IMR-90 (cell line): ENCODE measurements around the gene ABCA5. TPM values are rescaled to one million over a fixed set of nuclear protein-coding genes. Genes with fewer than 3 reads are reported as not detected.

Source experiments
- ATAC-seq: fragments of 200-7000 bp; cut with Tn5 transposase; 2 replicates; pipeline ENCODE4 v1.9.1; 2020; ENCODE audit warnings: low read depth, mild to moderate bottlenecking, moderate library complexity
- BruUV-seq: library from RNA; stranded (reverse); fragments of 400-500 nt; replicated peaks from 2 replicates; lab custom pipeline; 2021; lab: Mats Ljungman, UMichigan
- CTCF ChIA-PET: fragments of 300-600 bp; formaldehyde crosslinking; extraction: SDS; loops from one replicate; lab custom pipeline; 2021; ENCODE audit warnings: antibody characterized with exemption; lab: Yijun Ruan, JAX
- POLR2A ChIA-PET: fragments of 300-600 bp; sonication (Branson Sonifier 250); formaldehyde crosslinking; loops from one replicate; lab custom pipeline; 2022; ENCODE audit warnings: antibody characterized with exemption; ENCODE audit not compliant: unreplicated experiment; lab: Charles Lee
- DNase-seq: peaks from one replicate; pipeline ENCODE4 v3.0.0; 2013
- H2AFZ ChIP-seq: replicated peaks from 2 replicates; pipeline ENCODE3; 2013; ENCODE audit warnings: low read length, mild to moderate bottlenecking; ENCODE audit not compliant: poor library complexity
- H2AK5ac ChIP-seq: 2 replicates; pipeline ENCODE4 v1.6.1; 2013; ENCODE audit warnings: low read depth, low read length, inconsistent platforms
- H2AK9ac ChIP-seq: replicated peaks from 2 replicates; pipeline ENCODE3; 2013; ENCODE audit warnings: mild to moderate bottlenecking, low read depth, low read length, moderate library complexity; ENCODE audit not compliant: poor library complexity
- H2BK120ac ChIP-seq: 2 replicates; pipeline ENCODE4 v1.6.1; 2013; ENCODE audit warnings: low read depth, low read length, inconsistent platforms
- H2BK15ac ChIP-seq: 3 replicates; pipeline ENCODE4 v1.6.1; 2013; ENCODE audit warnings: low read depth, low read length, inconsistent platforms
- H2BK20ac ChIP-seq: 2 replicates; pipeline ENCODE4 v1.6.1; 2013; ENCODE audit warnings: low read depth, mild to moderate bottlenecking, inconsistent platforms, low read length, moderate library complexity
- H2BK5ac ChIP-seq: 2 replicates; pipeline ENCODE4 v1.6.1; 2013; ENCODE audit warnings: mild to moderate bottlenecking, low read depth, low read length, inconsistent platforms; ENCODE audit not compliant: poor library complexity, severe bottlenecking
- H3K14ac ChIP-seq: replicated peaks from 2 replicates; pipeline ENCODE4 v1.6.1; 2013; ENCODE audit warnings: low read depth, low read length, inconsistent platforms
- H3K18ac ChIP-seq: 2 replicates; pipeline ENCODE4 v1.6.1; 2013; ENCODE audit warnings: low read depth, low read length, control low read depth
- H3K23ac ChIP-seq: 2 replicates; pipeline ENCODE4 v1.6.1; 2013; ENCODE audit warnings: low read depth, low read length, inconsistent platforms
- H3K27ac ChIP-seq: 2 replicates; pipeline ENCODE4 v1.5.1; 2013; ENCODE audit warnings: mild to moderate bottlenecking, control low read depth, low read length; ENCODE audit not compliant: insufficient read depth
- H3K27me3 ChIP-seq: 2 replicates; pipeline ENCODE4 v1.6.1; 2013; ENCODE audit warnings: low read length; ENCODE audit not compliant: control insufficient read depth, insufficient read depth
- H3K36me3 ChIP-seq: 2 replicates; pipeline ENCODE4 v1.6.1; 2013; ENCODE audit warnings: low read length, mixed read lengths; ENCODE audit not compliant: control insufficient read depth, insufficient read depth
- H3K4ac ChIP-seq: 2 replicates; pipeline ENCODE4 v1.6.1; 2013; ENCODE audit warnings: low read depth, low read length, inconsistent platforms
- H3K4me1 ChIP-seq: 2 replicates; pipeline ENCODE4 v1.6.1; 2013; ENCODE audit warnings: low read length, mixed read lengths; ENCODE audit not compliant: control insufficient read depth, insufficient read depth
- H3K4me2 ChIP-seq: 2 replicates; pipeline ENCODE4 v1.6.1; 2013; ENCODE audit warnings: low read depth, mild to moderate bottlenecking, control low read depth, low read length, moderate library complexity
- H3K4me3 ChIP-seq: 2 replicates; pipeline ENCODE4 v1.5.1; 2013; ENCODE audit warnings: low read depth, mild to moderate bottlenecking, control low read depth, low read length, moderate library complexity; ENCODE audit not compliant: insufficient read depth
- H3K56ac ChIP-seq: 2 replicates; pipeline ENCODE4 v1.6.1; 2013; ENCODE audit warnings: low read length, inconsistent platforms; ENCODE audit not compliant: insufficient read depth; ENCODE audit errors: extremely low read depth
- H3K79me1 ChIP-seq, 2 experiments: 2 replicates each; pipeline ENCODE4 v1.6.1; 2013; ENCODE audit warnings: low read length in 2 of 2, inconsistent platforms in 1 of 2, low read depth in 1 of 2
- H3K9ac ChIP-seq: 2 replicates; pipeline ENCODE4 v1.6.1; 2013; ENCODE audit warnings: low read depth, low read length, control low read depth
- H3K9me1 ChIP-seq: 2 replicates; pipeline ENCODE4 v1.6.1; 2013; ENCODE audit warnings: low read length, inconsistent platforms; ENCODE audit not compliant: insufficient read depth
- H3K9me3 ChIP-seq: 2 replicates; pipeline ENCODE4 v1.6.1; 2013; ENCODE audit warnings: low read length; ENCODE audit not compliant: control insufficient read depth, insufficient read depth
- H4K20me1 ChIP-seq: 2 replicates; pipeline ENCODE4 v1.6.1; 2013; ENCODE audit warnings: low read length, inconsistent platforms; ENCODE audit not compliant: insufficient read depth
- H4K5ac ChIP-seq: 2 replicates; pipeline ENCODE4 v1.6.1; 2013; ENCODE audit warnings: mild to moderate bottlenecking, low read depth, low read length, control low read depth
- H4K8ac ChIP-seq, 2 experiments: 2 replicates each; pipeline ENCODE4 v1.6.1; 2013; ENCODE audit warnings: low read depth in 2 of 2, low read length in 2 of 2, control low read depth in 1 of 2, inconsistent platforms in 1 of 2
- H4K91ac ChIP-seq: 2 replicates; pipeline ENCODE4 v1.6.1; 2013; ENCODE audit warnings: low read depth, low read length, inconsistent platforms; ENCODE audit not compliant: insufficient read depth
- BHLHE40 ChIP-seq: fragments of 150-350 bp; IDR thresholded peaks from 2 replicates; pipeline ENCODE4 v1.6.1; 2016; ENCODE audit warnings: mild to moderate bottlenecking, low read depth, low read length
- CEBPB ChIP-seq: IDR thresholded peaks from 2 replicates; pipeline ENCODE4 v1.6.1; 2012; ENCODE audit warnings: low read depth, low read length, improper control_type of control experiment
- CHD1 ChIP-seq: IDR thresholded peaks from 2 replicates; pipeline ENCODE4 v1.6.1; 2012; ENCODE audit warnings: low read depth, low read length, improper control_type of control experiment
- CTCF ChIP-seq: conservative IDR thresholded peaks from 2 replicates; pipeline ENCODE4 v1.5.1; 2012; ENCODE audit warnings: mild to moderate bottlenecking, low read depth, low read length, improper control_type of control experiment
- ELK1 ChIP-seq: fragments of 150-350 bp; IDR thresholded peaks from 2 replicates; pipeline ENCODE4 v1.6.1; 2016; ENCODE audit warnings: low read depth, mild to moderate bottlenecking, low read length, moderate library complexity, borderline replicate concordance
- FOS ChIP-seq: fragments of 150-350 bp; IDR thresholded peaks from 2 replicates; pipeline ENCODE4 v1.6.1; 2016; ENCODE audit warnings: low read depth, low read length
- MAFK ChIP-seq: IDR thresholded peaks from 2 replicates; pipeline ENCODE4 v1.6.1; 2012; ENCODE audit warnings: low read depth, low read length, improper control_type of control experiment
- MAZ ChIP-seq: IDR thresholded peaks from 2 replicates; pipeline ENCODE4 v1.6.1; 2012; ENCODE audit warnings: low read depth, mild to moderate bottlenecking, low read length, improper control_type of control experiment, moderate library complexity, borderline replicate concordance
- MXI1 ChIP-seq: IDR thresholded peaks from 2 replicates; pipeline ENCODE4 v1.6.1; 2012; ENCODE audit warnings: low read depth, mild to moderate bottlenecking, low read length, moderate library complexity, borderline replicate concordance
- NFE2L2 ChIP-seq: fragments of 150-350 bp; IDR thresholded peaks from 2 replicates; pipeline ENCODE4 v1.6.1; 2016; ENCODE audit warnings: low read depth, mild to moderate bottlenecking, low read length
- POLR2A ChIP-seq: IDR thresholded peaks from 2 replicates; pipeline ENCODE4 v1.6.1; 2012; ENCODE audit warnings: mild to moderate bottlenecking, low read depth, low read length
- RAD21 ChIP-seq: IDR thresholded peaks from 2 replicates; pipeline ENCODE4 v1.6.1; 2012; ENCODE audit warnings: low read length, improper control_type of control experiment
- RCOR1 ChIP-seq: IDR thresholded peaks from 2 replicates; pipeline ENCODE4 v1.6.1; 2012; ENCODE audit warnings: mild to moderate bottlenecking, low read length, improper control_type of control experiment; ENCODE audit not compliant: insufficient replicate concordance
- RFX5 ChIP-seq: IDR thresholded peaks from 2 replicates; pipeline ENCODE4 v1.8.0; 2012; ENCODE audit warnings: low read depth, mild to moderate bottlenecking, low read length, moderate library complexity
- SMC3 ChIP-seq: fragments of 150-350 bp; IDR thresholded peaks from 2 replicates; pipeline ENCODE4 v1.6.1; 2016; ENCODE audit warnings: low read depth, mild to moderate bottlenecking, antibody characterized with exemption, low read length, moderate library complexity
- USF2 ChIP-seq: fragments of 150-350 bp; IDR thresholded peaks from 2 replicates; pipeline ENCODE4 v1.6.1; 2017; ENCODE audit warnings: mild to moderate bottlenecking, antibody characterized with exemption, low read length, low read depth
- WGBS, 2 experiments: methylation state at CpG; one replicate each; pipeline versions ENCODE4 v1.1.5 to v1.1.7; 2013; ENCODE audit warnings: missing lambda C conversion rate in 2 of 2; ENCODE audit not compliant: insufficient read length in 1 of 2; ENCODE audit errors: extremely low coverage in 2 of 2; 5-methylcytosine and 5-hydroxymethylcytosine counted together
- dilution Hi-C: fragments of 300-500 bp; cut with HindIII; formaldehyde crosslinking; loops from one replicate; pipeline ENCODE4 v1.14.3; 2018; ENCODE audit warnings: low sequenced_read_pairs; ENCODE audit not compliant: unreplicated experiment
- in situ Hi-C: fragments of 300-500 bp; cut with MboI; formaldehyde crosslinking; loops from 3 replicates; pipeline ENCODE4 v1.14.3; 2019; ENCODE audit warnings: low sequenced_read_pairs, inconsistent platforms, mixed read lengths
- intact Hi-C: fragments of 100-400 bp; cut with micrococcal nuclease; formaldehyde crosslinking; loops from 2 replicates; pipeline ENCODE4 v1.10.0; 2022
- polyA plus RNA-seq, 3 experiments: library from polyadenylated mRNA; depleted of rRNA; stranded (reverse); fragments of >200 nt; gene quantifications; 2 replicates each; pipeline ENCODE4 v1.2.3, GENCODE V29; 2012; ENCODE audit warnings: low replicate concordance in 1 of 3
- total RNA-seq: library from RNA; depleted of rRNA; stranded (reverse); fragments of >200 nt; gene quantifications from 2 replicates; pipeline ENCODE4 v1.2.3, GENCODE V29; 2012

ABCA5 gene
- total and polyA plus RNA-seq, 2 of the 4 experiments (the other 2 are of a cell fraction): 1.3 to 2.3 TPM

GRCh38 chr17:69227541-69227940, 99.4 kb downstream of the ABCA5 start:
- Histone ChIP-seq H3K4ac (no peak overlapping the region), H2AFZ (no peak overlapping the region), H3K79me1 (no peaks in the 10 kb centered on the region), H2BK20ac (no peak overlapping the region), H3K4me2 (no peak overlapping the region), H4K5ac (no peak overlapping the region), H3K27ac (no peak overlapping the region), H2AK9ac (no peak overlapping the region), H3K27me3 (no peaks in the 10 kb centered on the region), H4K8ac (no peak overlapping the region), H3K9ac (no peak overlapping the region), H4K20me1 (no peaks in the 10 kb centered on the region), H2BK15ac (no peak overlapping the region), H3K36me3 (no peaks in the 10 kb centered on the region), H3K14ac (no peak overlapping the region), H3K56ac (no peak overlapping the region), H4K91ac (no peak overlapping the region), H2BK5ac (no peak overlapping the region), H2BK120ac (no peak overlapping the region), H3K23ac (no peak overlapping the region), H3K4me3 (no peak overlapping the region), H3K4me1 (no peaks in the 10 kb centered on the region), H3K9me1 (no peaks in the 10 kb centered on the region), H3K18ac (no peak overlapping the region), H3K9me3 (no peaks in the 10 kb centered on the region), H2AK5ac (no peak overlapping the region)
- ChIA-PET POLR2A (no interaction called here), CTCF (no interaction called here)
- WGBS, 2 experiments: no CpG with 5 or more reads among the region's 2 CpGs
- intact Hi-C loops (no loop called here), in situ Hi-C loops (no loop called here), dilution Hi-C loops (no loop called here)
- BruUV-seq: no TSS peak
- no peak for ATAC-seq
- TF ChIP-seq ELK1 (no peak), POLR2A (no peak), CHD1 (no peak), SMC3 (no peak), FOS (no peak), CTCF (no peak), BHLHE40 (no peak), NFE2L2 (no peak), USF2 (no peak), MXI1 (no peak), RAD21 (no peak), CEBPB (no peak), RCOR1 (no peak), MAZ (no peak), MAFK (no peak), RFX5 (no peak)
- no peak for DNase-seq
